MM.1S (cell line): ENCODE measurements around the gene COX6A1.

Experiments used
- EZH2 ChIP-seq: fragments of 300-600 bp; sonication (generic); optimal IDR thresholded peaks from 2 replicates; pipeline ENCODE3; 2017; ENCODE audit warnings: low read depth, mild to moderate bottlenecking, antibody characterized with exemption, low read length, mixed read lengths
- EZH2phosphoT487 ChIP-seq: fragments of 300-600 bp; sonication (generic); IDR thresholded peaks from 2 replicates; pipeline ENCODE4 v1.6.1; 2018; ENCODE audit warnings: antibody characterized with exemption, low read length
- TF ChIP-seq, protein P1 (sequence below): fragments of 300-600 bp; sonication (generic); IDR thresholded peaks from 2 replicates; pipeline ENCODE4 v1.5.1; 2016; ENCODE audit warnings: antibody characterized with exemption, low read length, mixed read lengths

DNA sequence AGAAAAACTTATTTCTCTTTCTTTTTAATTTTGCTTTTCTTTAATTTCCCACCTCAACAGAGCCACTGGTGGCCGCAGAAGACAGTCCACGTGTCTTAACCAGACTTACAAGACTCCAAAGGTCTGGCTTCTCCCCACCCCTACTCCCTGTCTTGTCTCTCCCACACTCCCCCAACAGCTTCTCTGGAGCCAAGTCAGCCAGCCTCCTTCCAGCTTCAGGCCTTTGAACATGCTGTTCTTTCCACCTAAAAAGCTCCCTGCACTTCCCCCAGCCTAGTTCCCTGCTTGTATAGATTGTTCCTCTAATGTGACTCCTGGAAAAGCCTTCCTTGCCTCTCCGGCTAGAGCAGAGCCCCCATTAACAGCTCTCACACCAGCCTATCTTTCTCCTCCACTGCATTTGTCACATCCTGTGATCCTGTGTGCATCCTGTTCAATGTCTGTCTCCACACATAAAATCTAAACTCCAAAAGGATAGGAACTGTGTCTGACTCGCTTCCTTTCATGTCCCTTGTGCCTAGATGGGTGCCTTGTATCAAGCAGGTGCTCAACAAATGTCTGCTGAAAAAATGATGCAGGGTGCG lies 50.2 kb downstream of the COX6A1 start:
- TF ChIP-seq, protein P1, sequence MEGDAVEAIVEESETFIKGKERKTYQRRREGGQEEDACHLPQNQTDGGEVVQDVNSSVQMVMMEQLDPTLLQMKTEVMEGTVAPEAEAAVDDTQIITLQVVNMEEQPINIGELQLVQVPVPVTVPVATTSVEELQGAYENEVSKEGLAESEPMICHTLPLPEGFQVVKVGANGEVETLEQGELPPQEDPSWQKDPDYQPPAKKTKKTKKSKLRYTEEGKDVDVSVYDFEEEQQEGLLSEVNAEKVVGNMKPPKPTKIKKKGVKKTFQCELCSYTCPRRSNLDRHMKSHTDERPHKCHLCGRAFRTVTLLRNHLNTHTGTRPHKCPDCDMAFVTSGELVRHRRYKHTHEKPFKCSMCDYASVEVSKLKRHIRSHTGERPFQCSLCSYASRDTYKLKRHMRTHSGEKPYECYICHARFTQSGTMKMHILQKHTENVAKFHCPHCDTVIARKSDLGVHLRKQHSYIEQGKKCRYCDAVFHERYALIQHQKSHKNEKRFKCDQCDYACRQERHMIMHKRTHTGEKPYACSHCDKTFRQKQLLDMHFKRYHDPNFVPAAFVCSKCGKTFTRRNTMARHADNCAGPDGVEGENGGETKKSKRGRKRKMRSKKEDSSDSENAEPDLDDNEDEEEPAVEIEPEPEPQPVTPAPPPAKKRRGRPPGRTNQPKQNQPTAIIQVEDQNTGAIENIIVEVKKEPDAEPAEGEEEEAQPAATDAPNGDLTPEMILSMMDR: no peak
- TF ChIP-seq EZH2 (no peak), EZH2phosphoT487 (no peak)
